Left ventricle myocardium inferior (tissue), 1 donor: ENCODE measurements around the gene ALDH1L1. TPM values are rescaled to one million over a fixed set of nuclear protein-coding genes. Genes with fewer than 3 reads are reported as not detected.
A peak's percentile ranks its signal among the peaks of the same experiment; 100 is the strongest.

ENCODE experiments used
- DNase-seq: peaks from one replicate; pipeline ENCODE4 v3.0.0-alpha.2; 2020
- H3K27ac ChIP-seq: fragments of 200-600 bp; replicated peaks from 2 replicates; pipeline ENCODE4 v1.8.0; 2021
- H3K27me3 ChIP-seq: fragments of 200-600 bp; 2 replicates; pipeline ENCODE4 v1.8.0; 2021; ENCODE audit warnings: low read depth
- H3K36me3 ChIP-seq: fragments of 200-600 bp; 2 replicates; pipeline ENCODE4 v1.8.0; 2021
- H3K4me1 ChIP-seq: fragments of 200-600 bp; 2 replicates; pipeline ENCODE4 v1.8.0; 2021
- H3K4me3 ChIP-seq: fragments of 200-600 bp; 2 replicates; pipeline ENCODE4 v1.8.0; 2021; ENCODE audit warnings: mild to moderate bottlenecking, moderate library complexity
- H3K9me3 ChIP-seq: fragments of 200-600 bp; replicated peaks from 2 replicates; pipeline ENCODE4 v1.8.0; 2021
- intact Hi-C: fragments of 100-400 bp; cut with micrococcal nuclease; formaldehyde crosslinking; loops from one replicate; pipeline ENCODE4 v1.11.0; 2022
- total RNA-seq: library from RNA; stranded (reverse); fragmentation: NEBNext Ultra II Directional; extraction: Animal tissue kit (Norgen Biotek cat#: 25700); gene quantifications from one replicate; pipeline ENCODE4 v1.2.1, GENCODE V29; 2021
- TF ChIP-seq, protein P1 (sequence below): fragments of 200-600 bp; IDR thresholded peaks from 2 replicates; pipeline ENCODE4 v1.8.0; 2021; ENCODE audit warnings: antibody characterized with exemption, mild to moderate bottlenecking, borderline replicate concordance
- donor health status: DM: no; HTN: yes; CAD: no; lungs with severe emphysema.

The ALDH1L1 gene
- total RNA-seq, 1 donor from 2014 or later, result 24.3 TPM

GRCh38 chr3:126127452-126127851 is 52.9 kb downstream of the ALDH1L1 start:
- Histone ChIP-seq H3K27me3 (no peaks in the 10 kb centered on the region), H3K4me3 (no peak overlapping the region), H3K36me3 (no peaks in the 10 kb centered on the region), H3K4me1 (no peaks in the 10 kb centered on the region), H3K27ac (no peak overlapping the region), H3K9me3 (no peaks in the 10 kb centered on the region)
- peak; percentile 6 for DNase-seq
- intact Hi-C loops, result no loop called here
- TF ChIP-seq, protein P1, sequence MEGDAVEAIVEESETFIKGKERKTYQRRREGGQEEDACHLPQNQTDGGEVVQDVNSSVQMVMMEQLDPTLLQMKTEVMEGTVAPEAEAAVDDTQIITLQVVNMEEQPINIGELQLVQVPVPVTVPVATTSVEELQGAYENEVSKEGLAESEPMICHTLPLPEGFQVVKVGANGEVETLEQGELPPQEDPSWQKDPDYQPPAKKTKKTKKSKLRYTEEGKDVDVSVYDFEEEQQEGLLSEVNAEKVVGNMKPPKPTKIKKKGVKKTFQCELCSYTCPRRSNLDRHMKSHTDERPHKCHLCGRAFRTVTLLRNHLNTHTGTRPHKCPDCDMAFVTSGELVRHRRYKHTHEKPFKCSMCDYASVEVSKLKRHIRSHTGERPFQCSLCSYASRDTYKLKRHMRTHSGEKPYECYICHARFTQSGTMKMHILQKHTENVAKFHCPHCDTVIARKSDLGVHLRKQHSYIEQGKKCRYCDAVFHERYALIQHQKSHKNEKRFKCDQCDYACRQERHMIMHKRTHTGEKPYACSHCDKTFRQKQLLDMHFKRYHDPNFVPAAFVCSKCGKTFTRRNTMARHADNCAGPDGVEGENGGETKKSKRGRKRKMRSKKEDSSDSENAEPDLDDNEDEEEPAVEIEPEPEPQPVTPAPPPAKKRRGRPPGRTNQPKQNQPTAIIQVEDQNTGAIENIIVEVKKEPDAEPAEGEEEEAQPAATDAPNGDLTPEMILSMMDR, result no peak

GRCh38 chr3:126126811-126127431 is 53.5 kb downstream of the ALDH1L1 start:
- peak; percentile 10 for DNase-seq
- intact Hi-C loops, result no loop called here
- no peaks in the 10 kb centered on the region for H3K27me3 ChIP-seq
- no peaks in the 10 kb centered on the region for H3K36me3 ChIP-seq
- H3K4me3 ChIP-seq, result no peak overlapping the region
- H3K9me3 ChIP-seq, result no peaks in the 10 kb centered on the region
- TF ChIP-seq, protein P1, result no peak
- H3K4me1 ChIP-seq, result no peaks in the 10 kb centered on the region
- H3K27ac ChIP-seq, result no peak overlapping the region

DNA sequence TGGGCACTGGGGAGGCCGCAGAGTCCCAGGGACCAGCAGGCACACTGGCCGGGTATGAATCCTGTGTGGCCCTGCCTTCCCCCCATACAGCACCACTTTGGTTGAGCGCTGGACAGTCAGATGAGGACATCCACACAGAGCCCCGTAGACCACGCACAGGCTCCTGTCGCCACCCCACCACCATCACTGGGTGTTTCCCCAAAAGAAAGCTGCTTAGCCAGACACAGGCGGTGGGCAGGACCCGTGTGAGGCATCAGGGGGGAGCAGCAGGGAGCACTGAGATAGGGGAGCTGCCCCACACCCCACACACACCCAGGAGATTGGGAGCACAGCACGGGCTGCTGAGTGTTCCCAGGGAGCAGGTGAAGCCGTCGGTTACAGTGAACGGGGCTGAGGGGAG is 54.1 kb downstream of the ALDH1L1 start:
- intact Hi-C loops, result no loop called here
- no peak for DNase-seq
- H3K27me3 ChIP-seq, result no peaks in the 10 kb centered on the region
- H3K27ac ChIP-seq, result no peak overlapping the region
- no peak overlapping the region for H3K4me3 ChIP-seq
- no peaks in the 10 kb centered on the region for H3K36me3 ChIP-seq
- no peaks in the 10 kb centered on the region for H3K9me3 ChIP-seq
- no peaks in the 10 kb centered on the region for H3K4me1 ChIP-seq
- TF ChIP-seq, protein P1, result no peak

DNA sequence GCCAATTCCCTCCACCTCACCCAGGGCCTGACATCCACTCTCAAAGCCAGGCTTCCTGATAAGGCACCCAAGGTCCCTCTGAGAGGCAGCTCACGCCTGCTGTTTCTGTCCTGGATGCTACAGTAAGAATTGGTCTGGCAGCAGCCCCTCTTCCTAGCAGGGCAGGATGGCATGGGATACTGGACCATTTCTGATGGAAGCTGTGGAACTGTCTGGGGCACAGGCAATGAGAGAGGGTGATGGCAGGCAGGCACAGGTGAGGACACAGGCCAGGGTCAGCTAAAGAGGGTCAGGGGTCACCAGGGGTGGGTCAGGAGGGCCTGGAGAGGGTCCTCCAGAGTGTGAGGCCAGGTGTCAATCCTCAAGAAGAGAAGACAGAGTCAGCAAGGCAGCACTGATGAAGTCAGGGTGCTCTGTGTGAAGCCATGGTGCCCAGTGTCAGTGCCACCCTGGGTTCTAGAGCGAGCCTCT is 54.6 kb downstream of the ALDH1L1 start:
- DNase-seq, result peak; percentile 1

GRCh38 chr3:126125341-126125740 is 55.0 kb downstream of the ALDH1L1 start:
- TF ChIP-seq, protein P1, result no peak
- Histone ChIP-seq H3K9me3 (no peaks in the 10 kb centered on the region), H3K27me3 (no peaks in the 10 kb centered on the region), H3K27ac (no peak overlapping the region), H3K4me3 (no peak overlapping the region), H3K4me1 (no peaks in the 10 kb centered on the region), H3K36me3 (no peaks in the 10 kb centered on the region)
- peak; percentile 1 for DNase-seq
- intact Hi-C loops, result no loop called here

More for the DNA sequence above, 54.6 kb downstream of the ALDH1L1 start:
- Histone ChIP-seq H3K4me1 (no peaks in the 10 kb centered on the region), H3K4me3 (no peak overlapping the region), H3K9me3 (no peaks in the 10 kb centered on the region), H3K27ac (no peak overlapping the region), H3K27me3 (no peaks in the 10 kb centered on the region), H3K36me3 (no peaks in the 10 kb centered on the region)
- intact Hi-C loops, result no loop called here
- TF ChIP-seq, protein P1, result no peak
